Measurements from ENCODE around the gene NFIB.
A peak's percentile ranks its signal among the peaks of the same experiment; 100 is the strongest.

The NFIB gene

DNA sequence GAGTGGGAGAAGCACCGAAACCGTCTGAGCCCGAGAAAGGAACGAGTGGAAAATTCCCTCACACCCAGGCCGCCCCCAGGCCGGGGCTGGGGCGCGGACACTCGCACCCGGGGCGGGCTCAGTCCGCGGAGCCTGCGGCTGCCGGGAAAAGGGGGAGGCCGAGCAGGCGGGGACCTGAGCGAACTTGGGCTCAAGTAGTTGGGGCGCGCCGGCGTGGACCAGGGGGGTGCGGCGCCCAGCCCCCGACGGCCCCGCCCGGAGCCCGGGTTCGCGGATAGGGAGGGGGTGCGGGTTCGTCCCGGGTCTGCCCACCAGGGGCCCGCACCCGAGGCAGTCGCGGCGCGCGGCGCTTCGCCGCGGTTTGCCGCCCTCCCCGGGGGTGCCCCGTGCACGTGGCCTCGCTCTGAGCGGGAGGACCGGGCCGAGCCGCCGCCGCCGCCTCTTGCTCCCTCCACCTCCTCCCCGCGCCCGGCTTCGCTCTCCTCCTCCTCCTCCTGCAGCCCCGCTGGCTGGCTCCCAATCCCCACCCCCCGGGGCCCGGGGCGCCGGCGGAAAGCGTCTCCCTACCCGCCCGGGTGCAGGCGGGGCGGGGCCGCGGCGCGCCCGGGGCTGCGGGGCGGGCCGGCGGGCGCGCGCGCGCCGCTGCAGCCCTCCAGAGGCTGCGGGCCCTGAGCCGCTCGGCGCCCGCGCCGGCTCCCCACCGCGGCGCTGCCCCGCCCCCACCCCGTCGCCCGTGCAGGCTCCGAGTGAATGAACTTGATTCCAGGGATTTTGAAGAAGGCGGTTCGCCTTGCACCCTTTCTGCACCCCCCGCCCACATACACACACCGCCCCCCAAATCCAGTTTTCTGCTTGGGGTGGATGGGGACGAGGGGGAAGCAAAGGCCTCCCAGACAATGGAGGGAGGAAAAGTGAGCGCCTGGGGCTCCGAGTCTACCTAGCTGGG, 1.3 kb upstream of the NFIB start:
- peak overlapping the region; percentile 34 for H3K4me3 ChIP-seq (ENCODE audit: low read depth, low read length)
- TF ChIP-seq, protein P1, sequence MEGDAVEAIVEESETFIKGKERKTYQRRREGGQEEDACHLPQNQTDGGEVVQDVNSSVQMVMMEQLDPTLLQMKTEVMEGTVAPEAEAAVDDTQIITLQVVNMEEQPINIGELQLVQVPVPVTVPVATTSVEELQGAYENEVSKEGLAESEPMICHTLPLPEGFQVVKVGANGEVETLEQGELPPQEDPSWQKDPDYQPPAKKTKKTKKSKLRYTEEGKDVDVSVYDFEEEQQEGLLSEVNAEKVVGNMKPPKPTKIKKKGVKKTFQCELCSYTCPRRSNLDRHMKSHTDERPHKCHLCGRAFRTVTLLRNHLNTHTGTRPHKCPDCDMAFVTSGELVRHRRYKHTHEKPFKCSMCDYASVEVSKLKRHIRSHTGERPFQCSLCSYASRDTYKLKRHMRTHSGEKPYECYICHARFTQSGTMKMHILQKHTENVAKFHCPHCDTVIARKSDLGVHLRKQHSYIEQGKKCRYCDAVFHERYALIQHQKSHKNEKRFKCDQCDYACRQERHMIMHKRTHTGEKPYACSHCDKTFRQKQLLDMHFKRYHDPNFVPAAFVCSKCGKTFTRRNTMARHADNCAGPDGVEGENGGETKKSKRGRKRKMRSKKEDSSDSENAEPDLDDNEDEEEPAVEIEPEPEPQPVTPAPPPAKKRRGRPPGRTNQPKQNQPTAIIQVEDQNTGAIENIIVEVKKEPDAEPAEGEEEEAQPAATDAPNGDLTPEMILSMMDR (IDR thresholded peaks at IDR 0.05; ENCODE audit: borderline replicate concordance, insufficient read depth, low read depth, low read length): no peak

DNA sequence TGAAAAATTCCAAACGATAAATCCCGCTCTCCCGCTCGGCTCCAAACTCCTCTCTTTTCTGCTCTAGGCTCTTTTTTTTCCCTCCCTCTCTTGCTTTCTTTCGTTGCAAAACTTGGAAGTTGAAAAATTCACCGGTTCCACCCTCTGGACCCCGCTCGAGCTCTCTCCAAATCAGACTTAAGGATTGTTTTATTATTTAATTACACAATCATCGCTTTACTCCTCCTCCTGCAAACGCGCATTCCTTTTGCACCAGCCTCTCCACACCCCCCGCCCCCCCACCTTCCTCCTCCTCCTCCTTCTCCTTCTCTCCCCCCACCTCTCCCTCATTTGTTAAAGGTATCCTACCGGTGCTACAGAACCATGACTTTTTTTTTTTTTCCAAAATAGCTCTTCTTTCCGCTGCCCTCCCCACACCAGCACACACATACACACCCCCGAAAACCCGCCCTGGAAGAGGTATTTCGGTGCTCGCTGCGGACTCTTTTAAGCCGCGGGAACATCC, 535 bp upstream of the NFIB start:
- TF ChIP-seq, protein P1 (IDR thresholded peaks at IDR 0.05; ENCODE audit: borderline replicate concordance, insufficient read depth, low read depth, low read length): no peak
- peak overlapping the region; percentile 34 for H3K4me3 ChIP-seq (ENCODE audit: low read depth, low read length)

DNA sequence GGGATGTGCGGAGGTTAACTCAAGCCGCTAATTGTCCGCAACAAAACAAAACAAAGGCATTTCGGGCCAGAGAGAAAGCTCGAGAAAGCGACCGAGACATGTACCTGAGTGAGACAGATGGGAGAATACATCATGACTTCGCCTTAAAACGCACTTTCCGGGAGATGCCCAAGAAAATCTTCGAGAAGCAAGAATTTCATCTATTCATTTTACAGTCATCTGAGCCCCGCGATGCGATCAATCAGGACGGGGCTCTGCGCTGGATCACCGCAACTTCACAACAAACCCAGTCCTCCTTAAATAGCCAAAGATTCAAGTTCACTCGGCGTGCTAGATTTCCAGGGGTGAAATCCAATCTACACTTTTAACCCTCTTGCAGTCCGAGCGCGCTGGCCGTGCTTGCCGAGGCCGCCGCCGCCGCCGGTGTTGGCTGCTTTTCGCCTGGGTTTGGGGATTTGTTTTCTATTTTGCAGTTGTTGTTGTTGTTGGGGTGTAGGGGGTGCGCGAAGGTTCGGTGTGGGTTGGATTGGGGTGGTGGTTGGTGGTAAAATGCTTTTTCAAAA, 482 bp downstream of the NFIB start:
- TF ChIP-seq, protein P1 (IDR thresholded peaks at IDR 0.05; ENCODE audit: borderline replicate concordance, insufficient read depth, low read depth, low read length): no peak
- H3K4me3 ChIP-seq (ENCODE audit: low read depth, low read length): no peak overlapping the region

DNA sequence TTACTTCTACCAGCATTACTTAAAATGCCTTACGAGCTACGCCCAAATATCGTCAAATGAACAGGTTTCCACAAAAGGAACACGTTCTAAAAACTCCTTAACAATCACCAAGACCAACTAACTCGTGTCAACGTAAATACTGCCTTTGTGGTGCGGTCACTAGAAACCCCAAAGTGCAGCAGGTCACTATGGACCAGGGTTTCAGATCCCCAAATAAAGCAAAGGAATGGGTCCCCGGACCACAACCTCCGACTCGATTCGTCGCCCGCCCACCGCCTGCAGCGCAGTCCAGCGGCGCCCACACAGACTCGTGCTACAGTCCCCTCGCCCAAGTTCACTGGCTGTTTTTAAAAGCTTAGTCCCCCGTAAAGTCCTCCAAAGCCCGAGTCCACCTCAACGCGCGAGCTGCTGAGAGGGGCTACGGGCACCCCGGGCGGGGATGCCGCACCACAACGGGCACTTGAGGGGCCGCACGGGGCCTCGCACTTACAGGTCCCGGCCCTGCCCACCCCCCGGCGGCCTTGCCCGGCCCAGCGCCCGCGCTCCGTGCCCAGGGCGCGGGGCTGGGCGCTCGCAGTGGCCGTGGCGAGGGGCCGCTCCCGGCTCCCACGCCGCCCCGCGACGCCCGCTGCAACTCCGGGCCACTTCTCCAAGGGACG, 1.1 kb downstream of the NFIB start:
- H3K4me3 ChIP-seq (ENCODE audit: low read depth, low read length): no peak overlapping the region
- TF ChIP-seq, protein P1 (IDR thresholded peaks at IDR 0.05; ENCODE audit: borderline replicate concordance, insufficient read depth, low read depth, low read length): no peak

DNA sequence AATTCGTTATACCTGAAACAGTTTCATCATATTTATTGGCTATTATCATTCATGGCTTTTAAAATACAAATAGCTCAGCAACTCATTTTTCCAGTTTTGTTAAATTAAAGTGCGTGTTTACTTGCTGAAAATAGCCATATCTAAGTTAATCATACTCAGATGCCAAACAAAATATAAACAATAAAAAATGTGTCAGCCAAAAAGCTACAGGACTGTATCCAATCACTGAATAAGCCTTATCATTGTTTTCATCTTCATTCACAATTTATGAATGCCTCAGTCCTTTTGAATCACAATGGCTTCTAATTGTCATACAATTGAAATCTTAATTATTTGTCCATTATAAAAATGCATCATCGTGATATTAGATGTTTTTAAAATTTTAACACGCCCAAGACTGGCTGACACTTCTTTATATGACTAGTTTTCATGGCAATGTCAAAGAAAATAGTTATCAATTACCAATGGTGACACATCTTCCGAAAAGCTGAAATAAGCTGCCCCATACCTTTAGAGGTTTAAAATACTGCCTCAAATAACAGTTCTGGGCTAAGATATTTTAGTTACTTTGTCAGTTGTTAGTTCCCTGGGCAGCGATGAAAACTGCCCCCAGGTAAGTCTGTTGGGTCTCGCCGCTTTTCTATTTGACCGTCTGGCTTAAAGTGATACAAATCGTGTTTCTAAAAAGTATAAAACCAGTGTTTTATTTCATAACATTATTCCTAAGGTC, 1.8 kb downstream of the NFIB start:
- TF ChIP-seq, protein P1 (IDR thresholded peaks at IDR 0.05; ENCODE audit: borderline replicate concordance, insufficient read depth, low read depth, low read length): no peak
- no peak overlapping the region for H3K4me3 ChIP-seq (ENCODE audit: low read depth, low read length)

DNA sequence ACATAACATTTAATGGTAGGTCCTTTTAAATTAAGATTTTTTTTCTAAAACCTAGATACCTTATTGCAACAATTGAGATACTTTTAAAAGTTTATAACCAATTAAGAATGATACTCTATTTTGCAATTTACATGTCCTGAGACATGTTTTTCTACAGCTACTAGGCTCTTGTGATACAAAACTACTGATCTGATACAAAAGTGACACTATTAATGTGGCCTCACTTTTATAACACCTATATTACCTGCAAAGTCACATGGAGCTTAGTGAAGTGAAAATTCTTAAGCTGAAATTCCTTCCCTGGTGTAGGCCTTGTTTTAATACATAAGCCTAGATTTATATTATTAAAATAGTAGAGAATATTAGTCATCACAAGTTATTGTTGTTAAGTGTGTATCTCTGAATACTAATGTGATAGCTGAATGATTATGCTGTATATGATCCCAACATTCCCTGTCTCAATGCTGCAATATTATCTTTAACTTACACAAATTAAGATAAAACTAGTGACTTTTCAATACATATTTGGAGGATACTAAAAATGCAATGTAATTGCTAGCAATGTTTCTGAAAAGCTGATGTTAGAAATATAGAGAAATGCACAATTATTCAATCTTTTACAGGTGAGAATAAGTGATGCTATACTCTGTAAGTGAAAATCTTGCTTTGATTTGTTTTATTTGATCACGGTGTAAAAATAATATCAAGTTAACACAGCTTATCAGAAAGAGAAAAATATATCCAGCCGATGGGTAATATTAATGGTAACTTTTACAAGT, 2.6 kb downstream of the NFIB start:
- H3K4me3 ChIP-seq (ENCODE audit: low read depth, low read length): no peak overlapping the region
- TF ChIP-seq, protein P1 (IDR thresholded peaks at IDR 0.05; ENCODE audit: borderline replicate concordance, insufficient read depth, low read depth, low read length): no peak
